Measurements from ENCODE around the gene ATOX1. TPM values are rescaled to one million over a fixed set of nuclear protein-coding genes. Genes with fewer than 3 reads are reported as not detected.

ATOX1 gene
- total and polyA plus RNA-seq, 2 experiments from 2014 or later = 118 to 134 TPM

- TF ChIP-seq ZNF462 (CRISPR knock-in tag; IDR thresholded peaks at IDR 0.05) = no peak
- no peak for TF ChIP-seq POLR2AphosphoS5 (IDR thresholded peaks at IDR 0.05; ENCODE audit: low read depth)
- TF ChIP-seq ETS1 (IDR thresholded peaks at IDR 0.05) = no peak
Observed at GRCh38 chr5:151700820-151701219, 57.6 kb downstream of the ATOX1 start (continued).

GRCh38 chr5:151700296-151700695, 58.1 kb downstream of the ATOX1 start:
- Histone ChIP-seq H3F3A (replicated peaks; ENCODE audit: low read depth) (no peaks in the 10 kb centered on the region), H3K27me3 (ENCODE audit: insufficient read depth) (no peaks in the 10 kb centered on the region), H3K79me2 (replicated peaks; ENCODE audit: insufficient read depth) (no peaks in the 10 kb centered on the region), H3K9me2 (ENCODE audit: insufficient read depth) (no peaks in the 10 kb centered on the region), H3K36me3 (ENCODE audit: insufficient read depth) (no peaks in the 10 kb centered on the region), H3K4me3 (no peak overlapping the region), H3K27ac (ENCODE audit: low read depth) (no peak overlapping the region), H2AFZ (no peak overlapping the region), H3K4me1 (ENCODE audit: insufficient read depth) (peaks cover 18% of the 10 kb centered on the region), H3K4me2 (no peak overlapping the region), H4K20me1 (replicated peaks; ENCODE audit: insufficient read depth) (no peaks in the 10 kb centered on the region)
- peaks cover 3% of the 10 kb centered on the region for H3K27me3 Mint-ChIP-seq (ENCODE audit: insufficient read depth, low read depth, poor library complexity)
- no peaks in the 10 kb centered on the region; the same call in 2 of the 3 replicates for H3K9me3 Mint-ChIP-seq
- no peak overlapping the region for H3K4me3 Mint-ChIP-seq
- ATAC-seq (no peak), DNase-seq (ENCODE audit: low spot score) (no peak)
- H3K27ac Mint-ChIP-seq = no peak overlapping the region
- no peaks in the 10 kb centered on the region for H3K36me3 Mint-ChIP-seq (ENCODE audit: low read depth)
- H3K4me1 Mint-ChIP-seq = peaks cover 24% of the 10 kb centered on the region
- TF ChIP-seq NANOG (IDR thresholded peaks at IDR 0.05; ENCODE audit: borderline replicate concordance) (no peak), EZH2 (IDR thresholded peaks at IDR 0.05; ENCODE audit: low read depth, unreplicated experiment) (no peak), EZH2phosphoT487 (IDR thresholded peaks at IDR 0.05; ENCODE audit: unreplicated experiment) (no peak), ZNF331 (CRISPR knock-in tag; IDR thresholded peaks at IDR 0.05; ENCODE audit: low read depth) (no peak), REST (IDR thresholded peaks at IDR 0.05; ENCODE audit: unreplicated experiment) (no peak), STAT1 (IDR thresholded peaks at IDR 0.05; ENCODE audit: unreplicated experiment) (no peak)

Measured in GM23338 (cell line).